Neutrophil (primary cell): Measurements from ENCODE around the gene MRNIP.

Experiments used
- H3K27ac ChIP-seq: fragments of 200-600 bp; sonication (generic); 2 replicates; pipeline ENCODE4 v1.5.1; 2016; ENCODE audit warnings: mild to moderate bottlenecking, moderate library complexity
- H3K27me3 ChIP-seq: fragments of 200-600 bp; sonication (generic); 2 replicates; pipeline ENCODE4 v1.6.0; 2016; ENCODE audit warnings: mild to moderate bottlenecking
- H3K36me3 ChIP-seq: fragments of 200-600 bp; sonication (generic); 2 replicates; pipeline ENCODE4 v1.5.1; 2017
- H3K4me1 ChIP-seq, 2 experiments: fragments of 200-600 bp in 1 of 2; sonication (generic) in 1 of 2; 1 replicate in 1 of 2; 2 replicates in 1 of 2; pipeline versions ENCODE4 v1.5.1 to v1.6.1; 2013 to 2016; ENCODE audit warnings: low read depth in 1 of 2, low read length in 1 of 2, mild to moderate bottlenecking in 1 of 2, moderate library complexity in 1 of 2; ENCODE audit not compliant: control insufficient read depth in 1 of 2, insufficient read depth in 1 of 2
- H3K4me3 ChIP-seq, 2 experiments: fragments of 200-600 bp in 1 of 2; sonication (generic) in 1 of 2; 1 replicate in 1 of 2; 2 replicates in 1 of 2; pipeline ENCODE4 v1.5.1; 2013 to 2016; ENCODE audit warnings: low read depth in 1 of 2, low read length in 1 of 2, mild to moderate bottlenecking in 1 of 2, moderate library complexity in 1 of 2
- H3K9me3 ChIP-seq: fragments of 200-600 bp; sonication (generic); 2 replicates; pipeline ENCODE4 v1.5.1; 2016
- TF ChIP-seq, protein P1 (sequence below): fragments of 200-600 bp; sonication (generic); IDR thresholded peaks from 2 replicates; pipeline ENCODE4 v1.5.1; 2016; ENCODE audit warnings: antibody characterized with exemption

Gene MRNIP

DNA sequence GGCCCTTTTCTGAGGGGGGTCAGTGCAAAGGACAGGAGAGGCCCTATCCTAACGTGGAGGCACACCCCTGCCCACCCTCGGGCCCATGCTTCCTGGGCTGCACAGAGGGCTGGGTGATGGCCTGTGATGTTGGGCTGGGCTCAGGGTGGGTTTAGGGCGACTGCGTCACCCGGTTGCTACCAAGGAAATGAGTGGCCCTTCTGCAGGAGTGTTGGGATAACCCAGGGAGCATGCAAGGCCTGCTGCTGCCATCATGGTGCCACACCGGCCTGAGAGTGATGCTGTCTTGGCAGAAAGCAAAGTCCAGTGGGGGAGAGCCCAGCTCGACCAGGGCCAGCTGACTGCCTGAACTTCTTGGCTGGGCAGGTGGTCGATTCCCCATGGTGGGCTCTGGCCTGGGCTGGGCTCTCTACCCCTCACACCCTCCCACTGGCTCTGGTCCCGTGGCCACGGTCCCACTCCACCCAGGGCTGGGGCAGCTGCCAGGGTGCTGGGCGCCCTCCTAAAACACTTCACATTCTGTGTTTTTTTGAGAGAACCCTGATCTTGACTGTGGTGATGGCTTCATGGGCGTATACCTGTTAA, 21.5 kb upstream of the MRNIP start:
- Histone ChIP-seq H3K4me1 (no peaks in the 10 kb centered on the region), H3K9me3 (no peaks in the 10 kb centered on the region), H3K27ac (no peak overlapping the region), H3K27me3 (no peaks in the 10 kb centered on the region), H3K36me3 (peaks cover 62% of the 10 kb centered on the region), H3K4me3 (no peak overlapping the region)
- TF ChIP-seq, protein P1, sequence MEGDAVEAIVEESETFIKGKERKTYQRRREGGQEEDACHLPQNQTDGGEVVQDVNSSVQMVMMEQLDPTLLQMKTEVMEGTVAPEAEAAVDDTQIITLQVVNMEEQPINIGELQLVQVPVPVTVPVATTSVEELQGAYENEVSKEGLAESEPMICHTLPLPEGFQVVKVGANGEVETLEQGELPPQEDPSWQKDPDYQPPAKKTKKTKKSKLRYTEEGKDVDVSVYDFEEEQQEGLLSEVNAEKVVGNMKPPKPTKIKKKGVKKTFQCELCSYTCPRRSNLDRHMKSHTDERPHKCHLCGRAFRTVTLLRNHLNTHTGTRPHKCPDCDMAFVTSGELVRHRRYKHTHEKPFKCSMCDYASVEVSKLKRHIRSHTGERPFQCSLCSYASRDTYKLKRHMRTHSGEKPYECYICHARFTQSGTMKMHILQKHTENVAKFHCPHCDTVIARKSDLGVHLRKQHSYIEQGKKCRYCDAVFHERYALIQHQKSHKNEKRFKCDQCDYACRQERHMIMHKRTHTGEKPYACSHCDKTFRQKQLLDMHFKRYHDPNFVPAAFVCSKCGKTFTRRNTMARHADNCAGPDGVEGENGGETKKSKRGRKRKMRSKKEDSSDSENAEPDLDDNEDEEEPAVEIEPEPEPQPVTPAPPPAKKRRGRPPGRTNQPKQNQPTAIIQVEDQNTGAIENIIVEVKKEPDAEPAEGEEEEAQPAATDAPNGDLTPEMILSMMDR, result no peak

DNA sequence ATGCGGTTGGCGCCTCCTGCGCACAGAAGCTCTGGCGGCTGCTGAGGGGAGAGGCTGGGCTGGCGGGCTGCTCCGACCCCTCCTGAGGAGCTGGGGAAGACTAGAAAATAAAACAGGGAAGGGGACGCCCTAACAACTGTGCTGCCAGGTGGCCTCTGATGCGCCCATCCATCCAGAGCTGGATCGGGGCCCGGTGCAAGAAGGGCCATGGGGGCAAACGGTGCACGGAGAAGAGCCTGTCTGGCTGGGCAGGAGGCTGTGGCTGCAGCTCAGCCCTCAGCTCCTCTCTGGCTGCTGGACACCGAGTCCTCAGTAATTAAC, 21.0 kb upstream of the MRNIP start:
- Histone ChIP-seq H3K27ac (no peak overlapping the region), H3K4me1 (no peaks in the 10 kb centered on the region), H3K4me3 (no peak overlapping the region), H3K36me3 (peaks cover 62% of the 10 kb centered on the region), H3K9me3 (no peaks in the 10 kb centered on the region), H3K27me3 (no peaks in the 10 kb centered on the region)
- TF ChIP-seq, protein P1, result no peak

DNA sequence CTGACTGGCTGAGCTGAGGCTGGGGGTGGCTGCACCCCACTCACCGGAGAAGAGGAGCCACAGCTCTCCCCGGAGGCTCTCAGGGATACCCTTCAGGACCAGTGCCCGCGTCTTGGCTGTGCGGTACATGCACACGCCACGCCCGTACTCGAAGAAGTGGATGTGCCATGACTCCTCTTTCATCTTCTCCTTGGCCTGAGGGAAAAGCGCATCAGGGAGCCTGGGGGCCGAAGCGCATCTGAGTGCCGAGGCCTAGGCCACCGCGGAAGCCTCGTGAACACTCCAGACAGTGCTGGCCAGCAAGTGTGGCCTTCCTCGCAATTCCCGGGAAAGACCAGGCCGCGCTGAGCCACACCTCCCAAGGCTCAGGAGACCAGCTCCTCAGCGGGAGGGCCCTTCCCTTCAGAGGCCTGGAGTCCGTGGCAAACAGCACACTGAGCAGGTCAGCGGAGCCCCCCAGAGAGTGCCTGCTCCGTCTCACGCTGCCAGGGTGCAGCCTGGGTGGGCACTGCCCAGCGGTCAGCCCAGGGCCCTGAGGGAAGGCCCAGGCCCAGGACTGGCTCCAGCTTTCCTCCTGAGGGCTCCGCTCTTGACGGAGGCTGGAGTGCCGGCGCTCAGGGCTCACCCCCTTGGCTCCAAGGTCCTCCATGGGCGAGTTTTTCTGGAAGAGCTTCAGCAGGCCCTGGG, 20.5 kb upstream of the MRNIP start:
- Histone ChIP-seq H3K4me3 (no peak overlapping the region), H3K9me3 (no peaks in the 10 kb centered on the region), H3K27me3 (no peaks in the 10 kb centered on the region), H3K27ac (no peak overlapping the region), H3K36me3 (peaks cover 62% of the 10 kb centered on the region), H3K4me1 (no peaks in the 10 kb centered on the region)
- TF ChIP-seq, protein P1, result no peak

DNA sequence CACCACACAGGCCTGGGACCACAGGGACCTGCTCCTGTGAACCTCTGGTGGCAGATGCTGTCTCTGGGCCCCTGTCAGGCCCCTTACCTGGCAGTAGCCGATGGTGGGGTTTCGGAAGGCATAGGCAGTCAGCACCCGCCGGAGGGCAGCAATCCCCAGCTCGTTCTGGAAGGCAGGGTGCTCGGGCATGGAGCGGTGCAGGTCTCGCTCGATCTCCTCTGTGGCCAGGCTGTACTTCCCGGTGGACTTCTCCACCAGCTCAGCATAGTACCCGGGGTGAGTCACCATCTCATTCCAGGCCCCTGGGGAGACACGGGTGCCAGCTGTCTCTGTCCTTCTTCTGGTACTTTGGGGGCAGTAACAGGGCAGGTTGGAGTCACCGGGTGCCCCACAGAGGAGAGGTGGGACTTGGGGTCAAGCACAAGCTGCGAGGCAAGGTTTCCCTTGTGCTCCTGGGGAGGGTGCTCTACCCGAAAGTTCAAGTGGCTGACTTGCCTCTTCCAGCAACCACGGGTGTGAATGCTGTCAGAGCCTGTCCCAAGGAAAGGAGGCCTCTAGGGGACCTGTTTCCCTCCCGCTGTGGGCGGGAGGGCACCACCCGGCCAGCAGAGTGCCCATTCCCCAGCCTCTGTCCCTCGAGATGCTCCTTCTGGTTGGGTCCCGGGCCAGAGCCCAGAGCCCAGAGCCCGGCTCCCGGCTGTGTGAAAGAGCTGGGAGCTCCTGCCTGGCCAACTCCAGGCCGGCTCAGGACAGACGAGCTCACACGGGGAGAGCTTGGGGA, 19.8 kb upstream of the MRNIP start:
- TF ChIP-seq, protein P1, result no peak
- no peaks in the 10 kb centered on the region for H3K27me3 ChIP-seq
- peaks cover 67% of the 10 kb centered on the region for H3K36me3 ChIP-seq
- no peak overlapping the region for H3K4me3 ChIP-seq
- no peaks in the 10 kb centered on the region for H3K4me1 ChIP-seq
- H3K27ac ChIP-seq, result no peak overlapping the region
- no peaks in the 10 kb centered on the region for H3K9me3 ChIP-seq

DNA sequence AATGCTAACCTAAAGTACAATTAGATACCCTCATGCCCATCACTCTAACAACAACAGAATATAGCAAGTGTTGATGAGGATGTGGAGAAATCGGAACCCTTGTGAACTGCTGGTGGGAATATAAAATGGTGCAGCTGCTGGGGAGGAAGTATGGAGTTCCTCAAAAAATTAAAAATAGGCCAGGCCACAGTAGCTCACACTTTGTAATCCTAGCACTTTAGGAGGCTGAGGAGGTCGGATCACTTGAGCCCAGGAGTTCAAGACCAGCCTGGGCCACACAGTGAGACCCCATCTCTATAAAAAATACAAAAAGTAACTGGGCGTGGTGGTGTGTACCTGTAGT, 18.0 kb upstream of the MRNIP start:
- Histone ChIP-seq H3K27ac (no peak overlapping the region), H3K4me3 (no peak overlapping the region), H3K9me3 (no peaks in the 10 kb centered on the region)

More for the DNA sequence above, 18.0 kb upstream of the MRNIP start:
- Histone ChIP-seq H3K27me3 (no peaks in the 10 kb centered on the region), H3K4me1 (no peaks in the 10 kb centered on the region), H3K36me3 (peaks cover 82% of the 10 kb centered on the region)
- TF ChIP-seq, protein P1, result no peak
